Cardiac muscle cell (in vitro differentiated cells and primary cell): ENCODE measurements around the gene MIDN. TPM values are rescaled to one million over a fixed set of nuclear protein-coding genes. Genes with fewer than 3 reads are reported as not detected.
"Not testable (repeated sequence)": the region's sequence is repeated elsewhere in the genome, so short reads cannot be mapped to it uniquely, and the experiment has no call there.

Experiments
- DNase-seq, 2 donors: peaks; one replicate each; pipeline versions ENCODE4 v3.0.0 to v3.0.0-alpha.2; 2010 to 2017; ENCODE audit warnings: low read depth in 1 of 2, low spot score in 1 of 2
- H3K27ac ChIP-seq: fragments of 200-600 bp; sonication (generic); 2 replicates; pipeline ENCODE4 v1.5.1; 2016
- H3K27me3 ChIP-seq: fragments of 200-600 bp; sonication (generic); 2 replicates; pipeline ENCODE4 v1.6.0; 2016; ENCODE audit warnings: control low read depth
- H3K36me3 ChIP-seq: fragments of 200-600 bp; sonication (generic); 2 replicates; pipeline ENCODE4 v1.5.1; 2016; ENCODE audit warnings: control low read depth
- H3K4me1 ChIP-seq: fragments of 200-600 bp; sonication (generic); 2 replicates; pipeline ENCODE4 v1.8.1; 2017; ENCODE audit warnings: low read depth, mild to moderate bottlenecking, mixed run types
- H3K4me3 ChIP-seq: fragments of 200-600 bp; sonication (generic); 2 replicates; pipeline ENCODE4 v1.5.1; 2016; ENCODE audit warnings: mild to moderate bottlenecking
- H3K9me3 ChIP-seq: fragments of 200-600 bp; sonication (generic); 2 replicates; pipeline ENCODE4 v1.5.1; 2017; ENCODE audit warnings: low read depth, mild to moderate bottlenecking, control low read depth
- polyA plus RNA-seq: library from polyadenylated mRNA; unstranded; fragments of >200 nt; fragmentation: Nextera tagmentation; extraction: Ambion mirVana; gene quantifications from 2 replicates; pipeline ENCODE4 v1.2.1, GENCODE V29; 2016
- total RNA-seq: library from RNA; depleted of rRNA; stranded (reverse); fragments of >200 nt; gene quantifications from 2 replicates; pipeline ENCODE4 v1.2.3, GENCODE V29; 2016
- TF ChIP-seq, protein P1 (sequence below): IDR thresholded peaks from 2 replicates; pipeline ENCODE4 v1.5.1; 2012; ENCODE audit warnings: low read depth, mild to moderate bottlenecking, low read length

The MIDN gene
- total RNA-seq (45.6 and 89.2 TPM in 2 replicates), polyA plus RNA-seq (58.1 and 76.0 TPM in 2 replicates)

DNA sequence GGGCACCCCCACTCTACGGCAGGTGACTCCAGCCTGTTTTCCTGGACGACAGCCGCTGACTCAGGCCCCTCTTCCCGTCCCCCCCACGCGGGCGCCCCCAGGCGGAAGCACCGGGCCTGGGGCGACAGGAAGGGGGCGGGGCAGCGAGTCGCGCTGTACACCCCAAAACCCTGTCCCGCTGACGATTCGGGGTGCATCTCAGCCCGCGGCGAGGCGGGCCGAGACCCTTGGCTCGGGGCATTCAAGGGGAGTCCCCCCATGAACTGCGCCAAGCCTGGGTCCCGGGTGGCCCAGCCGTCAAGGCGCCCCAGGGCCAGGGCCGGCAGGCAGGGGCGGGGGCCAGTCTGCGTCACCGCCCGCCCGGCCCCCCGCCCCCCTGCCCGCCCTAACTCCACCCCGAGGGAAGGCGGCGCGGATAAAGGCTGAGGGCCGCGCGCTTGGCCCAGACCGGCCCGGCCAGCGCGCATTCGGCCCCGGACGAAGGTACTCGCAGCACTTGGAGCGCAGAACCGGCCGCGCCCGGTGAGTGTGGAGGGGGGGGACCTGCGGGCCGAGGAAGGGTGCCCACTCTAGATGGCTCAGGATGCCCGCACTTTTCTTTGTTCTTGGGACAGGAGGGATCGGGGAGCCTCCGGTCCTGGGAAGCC lies at the start of gene MIDN:
MIDN (plus strand) TSS at position 445 of the 647 bp plus-strand sequence. CDS start 1,714 bp downstream, outside the sequence.
- TF ChIP-seq, protein P1, sequence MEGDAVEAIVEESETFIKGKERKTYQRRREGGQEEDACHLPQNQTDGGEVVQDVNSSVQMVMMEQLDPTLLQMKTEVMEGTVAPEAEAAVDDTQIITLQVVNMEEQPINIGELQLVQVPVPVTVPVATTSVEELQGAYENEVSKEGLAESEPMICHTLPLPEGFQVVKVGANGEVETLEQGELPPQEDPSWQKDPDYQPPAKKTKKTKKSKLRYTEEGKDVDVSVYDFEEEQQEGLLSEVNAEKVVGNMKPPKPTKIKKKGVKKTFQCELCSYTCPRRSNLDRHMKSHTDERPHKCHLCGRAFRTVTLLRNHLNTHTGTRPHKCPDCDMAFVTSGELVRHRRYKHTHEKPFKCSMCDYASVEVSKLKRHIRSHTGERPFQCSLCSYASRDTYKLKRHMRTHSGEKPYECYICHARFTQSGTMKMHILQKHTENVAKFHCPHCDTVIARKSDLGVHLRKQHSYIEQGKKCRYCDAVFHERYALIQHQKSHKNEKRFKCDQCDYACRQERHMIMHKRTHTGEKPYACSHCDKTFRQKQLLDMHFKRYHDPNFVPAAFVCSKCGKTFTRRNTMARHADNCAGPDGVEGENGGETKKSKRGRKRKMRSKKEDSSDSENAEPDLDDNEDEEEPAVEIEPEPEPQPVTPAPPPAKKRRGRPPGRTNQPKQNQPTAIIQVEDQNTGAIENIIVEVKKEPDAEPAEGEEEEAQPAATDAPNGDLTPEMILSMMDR: peak; percentile 32
- Histone ChIP-seq H3K27ac (peak within 1 kb of the TSS; percentile 97), H3K4me3 (peak within 1 kb of the TSS; percentile 92), H3K9me3 (no peaks in the 10 kb centered on the region), H3K4me1 (peaks cover 19% of the 10 kb centered on the region), H3K27me3 (no peaks in the 10 kb centered on the region), H3K36me3 (no peaks in the 10 kb centered on the region)
- DNase-seq: peak; percentile 88 to 93

DNA sequence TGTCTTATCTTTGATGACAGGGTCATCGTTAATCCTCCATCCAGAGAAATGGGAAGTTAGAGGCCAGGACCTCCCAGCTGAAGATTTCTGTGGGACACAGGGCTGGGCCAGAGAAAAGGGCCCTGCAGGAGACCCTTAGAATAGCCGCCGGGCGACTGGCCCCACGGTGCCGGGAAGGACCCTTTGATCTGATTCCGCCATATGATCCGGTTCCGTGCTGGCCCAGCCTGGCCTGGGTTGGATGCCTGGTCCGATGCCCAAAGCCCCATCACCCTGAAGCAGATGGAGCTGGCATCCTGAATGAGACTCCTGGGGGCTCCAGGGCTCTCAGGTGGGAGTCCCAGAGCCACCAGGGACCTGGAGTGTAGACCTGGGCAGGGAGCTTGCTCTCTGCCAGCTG lies 48.9 kb upstream of the MIDN start:
- H3K4me3 ChIP-seq: no peak overlapping the region
- no peaks in the 10 kb centered on the region for H3K27me3 ChIP-seq
- no peak for DNase-seq
- H3K27ac ChIP-seq: no peak overlapping the region
- TF ChIP-seq, protein P1: no peak
- H3K9me3 ChIP-seq: no peaks in the 10 kb centered on the region
- no peaks in the 10 kb centered on the region for H3K4me1 ChIP-seq
- H3K36me3 ChIP-seq: no peaks in the 10 kb centered on the region

DNA sequence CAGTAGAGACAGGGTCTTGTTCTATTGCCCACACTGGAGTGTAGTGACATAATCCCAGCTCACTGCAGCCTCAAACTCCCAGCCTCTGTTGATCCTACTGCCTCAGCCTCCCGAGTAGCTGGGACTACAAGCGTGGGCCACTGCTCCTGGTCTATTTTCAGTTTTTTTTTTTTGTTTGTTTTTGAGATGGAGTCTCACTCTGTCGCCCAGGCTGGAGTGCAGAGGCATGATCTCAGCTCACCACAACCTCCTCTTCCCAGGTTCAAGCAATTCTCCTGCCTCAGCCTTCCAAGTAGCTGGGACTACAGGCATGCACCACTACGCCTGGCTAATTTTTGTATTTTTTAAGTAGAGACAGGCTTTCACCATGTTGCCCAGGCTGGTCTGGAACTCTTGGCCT lies 47.8 kb upstream of the MIDN start:
- H3K4me3 ChIP-seq, H3K4me1 ChIP-seq, H3K27ac ChIP-seq, DNase-seq, H3K9me3 ChIP-seq, H3K27me3 ChIP-seq, H3K36me3 ChIP-seq: not testable (repeated sequence)

DNA sequence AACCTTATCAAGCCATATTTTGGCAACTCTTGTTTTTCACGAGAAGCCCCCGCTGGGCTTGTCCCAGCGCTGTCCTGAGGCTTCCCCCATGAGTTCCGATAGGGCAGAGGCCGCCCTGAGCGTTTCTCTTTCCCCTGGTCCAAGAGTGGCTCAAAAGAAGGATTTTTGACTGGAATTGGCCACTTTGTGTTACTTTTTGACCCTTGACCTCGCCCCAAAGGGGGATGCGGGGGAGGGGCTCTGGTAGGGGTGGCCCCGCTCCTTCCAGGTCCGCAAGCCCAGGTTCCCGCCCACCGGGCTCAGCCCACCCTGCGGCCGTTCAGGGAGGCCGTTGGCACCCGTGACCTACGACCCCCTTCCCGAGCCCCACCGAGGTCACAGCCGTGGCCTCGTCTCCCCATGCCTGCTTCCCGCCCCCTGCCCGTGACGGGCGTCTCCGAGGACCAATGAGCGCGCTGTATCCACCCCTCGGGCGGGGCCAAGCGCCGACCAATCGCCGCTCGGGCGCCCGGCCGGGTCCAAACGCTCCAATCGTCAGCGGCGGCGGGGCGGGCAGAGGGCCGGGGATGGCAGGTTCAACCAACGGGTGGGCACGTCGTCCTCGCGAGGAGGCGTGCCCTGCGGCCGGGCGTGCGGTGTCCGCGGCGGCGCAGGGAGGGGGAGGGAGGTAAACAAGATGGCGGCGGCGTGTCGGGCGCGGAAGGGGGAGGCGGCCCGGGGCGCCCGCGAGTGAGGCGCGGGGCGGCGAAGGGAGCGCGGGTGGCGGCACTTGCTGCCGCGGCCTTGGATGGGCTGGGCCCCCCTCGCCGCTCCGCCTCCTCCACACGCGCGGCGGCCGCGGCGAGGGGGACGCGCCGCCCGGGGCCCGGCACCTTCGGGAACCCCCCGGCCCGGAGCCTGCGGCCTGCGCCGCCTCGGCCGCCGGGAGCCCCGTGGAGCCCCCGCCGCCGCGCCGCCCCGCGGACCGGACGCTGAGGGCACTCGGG lies 43.0 kb upstream of the MIDN start, which contains the start of gene STK11:
STK11 (plus strand) TSS at position 665 of the 986 bp plus-strand sequence. CDS start 1,136 bp downstream, outside the sequence.
- DNase-seq: peak; percentile 98 to 99
- Histone ChIP-seq H3K36me3 (no peaks in the 10 kb centered on the region), H3K4me3 (peak within 1 kb of the TSS; percentile 88), H3K4me1 (peaks cover 17% of the 10 kb centered on the region), H3K9me3 (no peaks in the 10 kb centered on the region), H3K27ac (peak within 1 kb of the TSS; percentile 87), H3K27me3 (no peaks in the 10 kb centered on the region)
- TF ChIP-seq, protein P1: no peak

DNA sequence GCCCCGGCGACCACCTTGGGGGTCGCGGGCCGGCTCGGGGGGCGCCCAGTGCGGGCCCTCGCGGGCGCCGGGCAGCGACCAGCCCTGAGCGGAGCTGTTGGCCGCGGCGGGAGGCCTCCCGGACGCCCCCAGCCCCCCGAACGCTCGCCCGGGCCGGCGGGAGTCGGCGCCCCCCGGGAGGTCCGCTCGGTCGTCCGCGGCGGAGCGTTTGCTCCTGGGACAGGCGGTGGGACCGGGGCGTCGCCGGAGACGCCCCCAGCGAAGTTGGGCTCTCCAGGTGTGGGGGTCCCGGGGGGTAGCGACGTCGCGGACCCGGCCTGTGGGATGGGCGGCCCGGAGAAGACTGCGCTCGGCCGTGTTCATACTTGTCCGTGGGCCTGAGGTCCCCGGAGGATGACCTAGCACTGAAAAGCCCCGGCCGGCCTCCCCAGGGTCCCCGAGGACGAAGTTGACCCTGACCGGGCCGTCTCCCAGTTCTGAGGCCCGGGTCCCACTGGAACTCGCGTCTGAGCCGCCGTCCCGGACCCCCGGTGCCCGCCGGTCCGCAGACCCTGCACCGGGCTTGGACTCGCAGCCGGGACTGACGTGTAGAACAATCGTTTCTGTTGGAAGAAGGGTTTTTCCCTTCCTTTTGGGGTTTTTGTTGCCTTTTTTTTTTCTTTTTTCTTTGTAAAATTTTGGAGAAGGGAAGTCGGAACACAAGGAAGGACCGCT lies 42.1 kb upstream of the MIDN start:
- Histone ChIP-seq H3K4me1 (peaks cover 17% of the 10 kb centered on the region), H3K27me3 (no peaks in the 10 kb centered on the region), H3K27ac (peak overlapping the region; percentile 87), H3K4me3 (peak overlapping the region; percentile 88), H3K36me3 (no peaks in the 10 kb centered on the region), H3K9me3 (no peaks in the 10 kb centered on the region)
- TF ChIP-seq, protein P1: no peak
- peak in 1 of 2 donors; percentile 35 for DNase-seq
